HCT116 (cell line): ENCODE data around the gene SLC1A4. TPM values are rescaled to one million over a fixed set of nuclear protein-coding genes. Genes with fewer than 3 reads are reported as not detected.

Source experiments
- ATAC-seq: fragments of 200-7000 bp; cut with Tn5 transposase; 2 replicates; pipeline ENCODE4 v1.9.1; 2020; ENCODE audit warnings: mild to moderate bottlenecking, moderate library complexity
- BruUV-seq: library from RNA; stranded (reverse); fragments of 400-500 nt; replicated peaks from 2 replicates; lab custom pipeline; 2021; lab: Mats Ljungman, UMichigan
- CTCF ChIA-PET: fragments of 300-600 bp; sonication (Branson Sonifier 250); formaldehyde crosslinking; loops from one replicate; lab custom pipeline; 2021; ENCODE audit warnings: antibody characterized with exemption; lab: Charles Lee
- POLR2A ChIA-PET: fragments of 300-600, 350-600 bp; sonication (Branson Sonifier 250); formaldehyde crosslinking; loops from one replicate; lab custom pipeline; 2021; ENCODE audit warnings: antibody characterized with exemption; lab: Charles Lee
- RAD21 ChIA-PET, 2 experiments: fragments of 300-600 bp; sonication (Branson Sonifier 250); formaldehyde crosslinking; loops; one replicate each; lab custom pipeline; 2023; ENCODE audit warnings: low total read pairs in 2 of 2; ENCODE audit not compliant: uncharacterized antibody in 2 of 2, unreplicated experiment in 2 of 2, low non-redundant PET in 1 of 2; lab: Charles Lee
- DNase-seq: peaks from one replicate; pipeline ENCODE4 v3.0.0-alpha.2; 2010; ENCODE audit warnings: low read depth, low spot score
- H2AFZ ChIP-seq: fragments of 200-600 bp; shearing (Covaris generic), sonication (generic); 2 replicates; pipeline ENCODE4 v1.6.1; 2017; ENCODE audit warnings: low read depth, mixed run types, mixed read lengths, antibody characterized with exemption, low read length; ENCODE audit not compliant: poor library complexity, severe bottlenecking
- H3K27ac ChIP-seq: 2 replicates; pipeline ENCODE4 v1.5.1; 2012; ENCODE audit warnings: low read depth, low read length
- H3K27me3 ChIP-seq: fragments of 200-600 bp; sonication (generic); 2 replicates; pipeline ENCODE4 v1.6.1; 2016; ENCODE audit warnings: mixed run types, low read length, mixed read lengths; ENCODE audit not compliant: insufficient read depth
- H3K36me3 ChIP-seq, 2 experiments: fragments of 200-500 bp in 1 of 2; fragments of 200-600 bp in 1 of 2; sonication (Bioruptor generic) in 1 of 2; sonication (generic) in 1 of 2; 2 replicates each; pipeline versions ENCODE4 v1.5.1 to v1.6.1; 2014 to 2016; ENCODE audit warnings: low read length in 2 of 2, inconsistent platforms in 1 of 2, mixed read lengths in 1 of 2, mixed run types in 1 of 2; ENCODE audit not compliant: insufficient read depth in 2 of 2, control insufficient read depth in 1 of 2
- H3K4me1 ChIP-seq, 2 experiments: fragments of 200-600 bp in 1 of 2; sonication (generic) in 1 of 2; 2 replicates each; pipeline versions ENCODE4 v1.5.1 to v1.6.1; 2012 to 2017; ENCODE audit warnings: low read length in 2 of 2, inconsistent platforms in 1 of 2, mild to moderate bottlenecking in 1 of 2, mixed read lengths in 1 of 2, mixed run types in 1 of 2, moderate library complexity in 1 of 2; ENCODE audit not compliant: insufficient read depth in 2 of 2, control insufficient read depth in 1 of 2
- H3K4me2 ChIP-seq: fragments of 200-600 bp; sonication (generic); 2 replicates; pipeline ENCODE4 v1.6.1; 2017; ENCODE audit warnings: mixed run types, low read length, mixed read lengths
- H3K4me3 ChIP-seq, 2 experiments: fragments of 200-600 bp in 1 of 2; sonication (generic) in 1 of 2; replicated peaks in 1 of 2; 2 replicates each; pipeline ENCODE4 v1.5.1; 2011 to 2016; ENCODE audit warnings: low read length in 2 of 2, control low read depth in 1 of 2, low read depth in 1 of 2, mild to moderate bottlenecking in 1 of 2, mixed read lengths in 1 of 2, mixed run types in 1 of 2
- H3K79me2 ChIP-seq: fragments of 200-600 bp; sonication (generic); 2 replicates; pipeline ENCODE4 v1.6.1; 2017; ENCODE audit warnings: mild to moderate bottlenecking, mixed run types, low read length, moderate library complexity, mixed read lengths; ENCODE audit not compliant: insufficient read depth
- H3K9ac ChIP-seq: fragments of 200-600 bp; sonication (generic); 2 replicates; pipeline ENCODE4 v1.6.1; 2016; ENCODE audit warnings: low read length, mixed read lengths
- H3K9me2 ChIP-seq: fragments of 200-600 bp; sonication (generic), shearing (Covaris generic); 2 replicates; pipeline ENCODE4 v1.6.1; 2017; ENCODE audit warnings: mixed run types, mild to moderate bottlenecking, moderate library complexity; ENCODE audit not compliant: insufficient read depth
- H3K9me3 ChIP-seq, 2 experiments: fragments of 200-500 bp in 1 of 2; fragments of 200-600 bp in 1 of 2; sonication (Bioruptor generic) in 1 of 2; sonication (generic) in 1 of 2; 2 replicates each; pipeline ENCODE4 v1.6.1; 2014 to 2017; ENCODE audit warnings: low read length in 2 of 2, mixed read lengths in 2 of 2, inconsistent platforms in 1 of 2, low read depth in 1 of 2, mild to moderate bottlenecking in 1 of 2, mixed run types in 1 of 2, moderate library complexity in 1 of 2; ENCODE audit not compliant: control insufficient read depth in 1 of 2, insufficient read depth in 1 of 2
- H4K20me1 ChIP-seq: fragments of 200-600 bp; sonication (generic), shearing (Covaris generic); 2 replicates; pipeline ENCODE4 v1.6.1; 2017; ENCODE audit warnings: mixed run types, mild to moderate bottlenecking, moderate library complexity; ENCODE audit not compliant: insufficient read depth
- ATF3 ChIP-seq: IDR thresholded peaks from 2 replicates; pipeline ENCODE4 v1.6.1; 2012
- CBX3 ChIP-seq: IDR thresholded peaks from 2 replicates; pipeline ENCODE4 v1.6.1; 2012; ENCODE audit warnings: low read depth
- CEBPB ChIP-seq: IDR thresholded peaks from 2 replicates; pipeline ENCODE4 v1.6.1; 2012; ENCODE audit warnings: low read depth
- CTCF ChIP-seq, 3 experiments: fragments of 200-600 bp in 1 of 3; sonication (generic) in 1 of 3; IDR thresholded peaks in 2 of 3; conservative IDR thresholded peaks in 1 of 3; 2 replicates each; pipeline ENCODE4 v1.5.1; 2012 to 2017; ENCODE audit warnings: low read depth in 2 of 3, low read length in 2 of 3, antibody characterized with exemption in 1 of 3, borderline replicate concordance in 1 of 3, control low read depth in 1 of 3, mild to moderate bottlenecking in 1 of 3, mixed read lengths in 1 of 3, mixed run types in 1 of 3, moderate library complexity in 1 of 3; ENCODE audit not compliant: insufficient read depth in 1 of 3
- EGR1 ChIP-seq: IDR thresholded peaks from 2 replicates; pipeline ENCODE4 v1.6.1; 2012; ENCODE audit warnings: low read depth
- ELF1 ChIP-seq: IDR thresholded peaks from 2 replicates; pipeline ENCODE4 v1.6.1; 2012; ENCODE audit warnings: low read depth, borderline replicate concordance
- EZH2phosphoT487 ChIP-seq: fragments of 200-600 bp; IDR thresholded peaks from 2 replicates; pipeline ENCODE4 v1.6.1; 2018; ENCODE audit warnings: antibody characterized with exemption, borderline replicate concordance
- FOSL1 ChIP-seq: IDR thresholded peaks from 2 replicates; pipeline ENCODE4 v1.6.1; 2012; ENCODE audit warnings: low read depth
- JUND ChIP-seq: IDR thresholded peaks from 2 replicates; pipeline ENCODE4 v1.6.1; 2012
- MAX ChIP-seq: IDR thresholded peaks from 2 replicates; pipeline ENCODE4 v1.6.1; 2012
- POLR2A ChIP-seq: IDR thresholded peaks from 2 replicates; pipeline ENCODE4 v1.7.0; 2011; ENCODE audit warnings: borderline replicate concordance; ENCODE audit not compliant: insufficient read depth, insufficient read length; ENCODE audit errors: extremely low read depth
- POLR2AphosphoS5 ChIP-seq: IDR thresholded peaks from 2 replicates; pipeline ENCODE4 v1.6.1; 2011; ENCODE audit warnings: mild to moderate bottlenecking, low read depth, low read length, moderate library complexity
- RAD21 ChIP-seq: IDR thresholded peaks from 2 replicates; pipeline ENCODE4 v1.6.1; 2012; ENCODE audit warnings: low read depth, mild to moderate bottlenecking
- REST ChIP-seq: IDR thresholded peaks from 2 replicates; pipeline ENCODE4 v1.6.1; 2012; ENCODE audit warnings: low read depth
- SIN3A ChIP-seq: IDR thresholded peaks from 2 replicates; pipeline ENCODE4 v1.6.1; 2012; ENCODE audit warnings: low read depth
- SP1 ChIP-seq: IDR thresholded peaks from 2 replicates; pipeline ENCODE4 v1.6.1; 2012; ENCODE audit warnings: low read depth
- SRF ChIP-seq: IDR thresholded peaks from 2 replicates; pipeline ENCODE4 v1.6.1; 2012; ENCODE audit warnings: low read depth
- TCF7L2 ChIP-seq: IDR thresholded peaks from 2 replicates; pipeline ENCODE4 v1.7.0; 2011; ENCODE audit warnings: borderline replicate concordance, inconsistent platforms; ENCODE audit not compliant: insufficient read depth, insufficient read length; ENCODE audit errors: extremely low read depth
- ZFX ChIP-seq: fragments of 450-650 bp; IDR thresholded peaks from 2 replicates; pipeline ENCODE4 v1.6.1; 2017
- intact Hi-C: fragments of 100-400 bp; cut with micrococcal nuclease; formaldehyde crosslinking; loops from 2 replicates; pipeline ENCODE4 v1.10.0; 2022
- total RNA-seq: library from RNA; stranded (reverse); gene quantifications from one replicate; pipeline ENCODE4 v1.2.1, GENCODE V29; 2021; ENCODE audit not compliant: unreplicated experiment

The SLC1A4 gene
- total RNA-seq, 1 experiment from 2014 or later: 9.2 TPM

GRCh38 chr2:64944484-64944883, 44.7 kb upstream of the SLC1A4 start:
- intact Hi-C loops: no loop called here
- RAD21 ChIA-PET: no interaction called here

More at GRCh38 chr2:64944484-64944883, 44.7 kb upstream of the SLC1A4 start:
- CTCF ChIA-PET: no interaction called here
- no TSS peak for BruUV-seq
- Histone ChIP-seq H3K4me1 (no peaks in the 10 kb centered on the region), H3K27ac (no peak overlapping the region), H3K9me2 (no peaks in the 10 kb centered on the region), H3K79me2 (no peaks in the 10 kb centered on the region), H4K20me1 (no peaks in the 10 kb centered on the region), H3K4me3 (no peak overlapping the region), H3K36me3 (no peaks in the 10 kb centered on the region), H3K27me3 (no peaks in the 10 kb centered on the region), H2AFZ (no peak overlapping the region), H3K4me2 (no peak overlapping the region), H3K9me3 (no peaks in the 10 kb centered on the region), H3K9ac (no peak overlapping the region)
- DNase-seq (no peak), ATAC-seq (no peak)
- no peak for TF ChIP-seq CTCF (IDR thresholded peaks at IDR 0.05 in 2 of 3, conservative IDR thresholded peaks at IDR 0.05 in 1 of 3; ENCODE audit: borderline replicate concordance in 1 of 3, insufficient read depth in 1 of 3, low read depth in 2 of 3, low read length in 2 of 3)
- TF ChIP-seq CBX3: no peak
- TF ChIP-seq SIN3A: no peak
- no peak for TF ChIP-seq ATF3
- no peak for TF ChIP-seq ZFX
- no peak for TF ChIP-seq EZH2phosphoT487
- TF ChIP-seq MAX: no peak
- TF ChIP-seq ELF1: no peak
- TF ChIP-seq JUND: no peak
- no peak for TF ChIP-seq SP1
- TF ChIP-seq FOSL1: no peak
- TF ChIP-seq REST: no peak
- TF ChIP-seq POLR2A: no peak
- no peak for TF ChIP-seq TCF7L2
- TF ChIP-seq EGR1: no peak
- TF ChIP-seq SRF: no peak
- no peak for TF ChIP-seq CEBPB
- TF ChIP-seq RAD21: no peak
- TF ChIP-seq POLR2AphosphoS5: no peak
- POLR2A ChIA-PET: no interaction called here
